Mucosa of rectum (tissue), 2 donors: Measurements from ENCODE around the gene ETV3L.
"Not testable (repeated sequence)": the region's sequence is repeated elsewhere in the genome, so short reads cannot be mapped to it uniquely, and the experiment has no call there.

Experiments
- H3K27ac ChIP-seq, 2 donors: one replicate each; pipeline ENCODE4 v1.7.0; 2013; ENCODE audit warnings: inconsistent platforms in 2 of 2, low read depth in 2 of 2, low read length in 2 of 2
- H3K27me3 ChIP-seq, 2 donors: one replicate each; pipeline ENCODE4 v1.7.0; 2013; ENCODE audit warnings: low read length in 2 of 2; ENCODE audit not compliant: control insufficient read depth in 2 of 2, insufficient read depth in 2 of 2
- H3K36me3 ChIP-seq, 2 donors: one replicate each; pipeline ENCODE4 v1.7.0; 2013; ENCODE audit warnings: low read length in 2 of 2; ENCODE audit not compliant: control insufficient read depth in 2 of 2, insufficient read depth in 2 of 2
- H3K4me1 ChIP-seq, 2 donors: one replicate each; pipeline ENCODE4 v1.7.0; 2013; ENCODE audit warnings: low read length in 2 of 2, mild to moderate bottlenecking in 1 of 2; ENCODE audit not compliant: control insufficient read depth in 2 of 2, insufficient read depth in 2 of 2
- H3K4me3 ChIP-seq, 2 donors: one replicate each; pipeline ENCODE4 v1.7.0; 2013; ENCODE audit warnings: low read length in 2 of 2
- H3K9ac ChIP-seq, 2 donors: one replicate each; pipeline ENCODE4 v1.7.0; 2013; ENCODE audit warnings: low read length in 2 of 2, low read depth in 1 of 2, mild to moderate bottlenecking in 1 of 2
- H3K9me3 ChIP-seq, 2 donors: one replicate each; pipeline ENCODE4 v1.7.0; 2013; ENCODE audit warnings: low read length in 2 of 2; ENCODE audit not compliant: control insufficient read depth in 2 of 2
- donor health status: healthy.
- donor health status: Normal muscosa, but diverticular disease.

ETV3L gene

GRCh38 chr1:157085421-157085820 lies 14.2 kb downstream of the ETV3L start:
- Histone ChIP-seq H3K9ac (no peak overlapping the region), H3K27me3 (no peaks in the 10 kb centered on the region), H3K9me3 (no peaks in the 10 kb centered on the region), H3K4me1 (no peaks in the 10 kb centered on the region), H3K36me3 (no peaks in the 10 kb centered on the region), H3K27ac (no peak overlapping the region), H3K4me3 (no peak overlapping the region)

GRCh38 chr1:157084720-157085119 lies 14.9 kb downstream of the ETV3L start:
- H3K4me1 ChIP-seq: no peaks in the 10 kb centered on the region
- no peaks in the 10 kb centered on the region for H3K36me3 ChIP-seq
- no peak overlapping the region for H3K4me3 ChIP-seq
- no peak overlapping the region for H3K9ac ChIP-seq
- H3K27ac ChIP-seq: no peak overlapping the region
- H3K27me3 ChIP-seq: no peaks in the 10 kb centered on the region
- H3K9me3 ChIP-seq: no peaks in the 10 kb centered on the region

DNA sequence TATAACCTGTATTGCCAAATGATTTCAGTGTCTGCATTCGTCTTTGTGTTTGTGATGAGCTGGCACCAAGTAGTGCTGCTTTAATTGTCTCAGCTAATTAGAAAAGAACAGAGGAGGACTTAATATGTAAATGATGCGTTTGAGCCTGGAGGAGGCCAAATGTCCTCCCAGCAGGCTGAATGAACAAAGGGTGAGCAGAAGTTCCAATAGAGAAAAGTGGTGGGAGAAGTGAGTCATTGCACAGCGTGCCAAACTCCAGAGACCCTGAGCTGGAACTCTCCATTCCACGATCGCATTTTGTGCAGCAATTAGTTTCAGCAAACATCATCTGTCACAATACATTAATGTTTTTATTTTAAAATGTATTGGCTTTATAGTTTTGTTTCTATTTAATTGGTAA lies 17.9 kb downstream of the ETV3L start:
- Histone ChIP-seq H3K9me3 (no peaks in the 10 kb centered on the region), H3K27me3 (no peaks in the 10 kb centered on the region), H3K27ac (no peak overlapping the region), H3K4me1 (no peaks in the 10 kb centered on the region), H3K9ac (no peak overlapping the region), H3K4me3 (no peak overlapping the region), H3K36me3 (no peaks in the 10 kb centered on the region)

DNA sequence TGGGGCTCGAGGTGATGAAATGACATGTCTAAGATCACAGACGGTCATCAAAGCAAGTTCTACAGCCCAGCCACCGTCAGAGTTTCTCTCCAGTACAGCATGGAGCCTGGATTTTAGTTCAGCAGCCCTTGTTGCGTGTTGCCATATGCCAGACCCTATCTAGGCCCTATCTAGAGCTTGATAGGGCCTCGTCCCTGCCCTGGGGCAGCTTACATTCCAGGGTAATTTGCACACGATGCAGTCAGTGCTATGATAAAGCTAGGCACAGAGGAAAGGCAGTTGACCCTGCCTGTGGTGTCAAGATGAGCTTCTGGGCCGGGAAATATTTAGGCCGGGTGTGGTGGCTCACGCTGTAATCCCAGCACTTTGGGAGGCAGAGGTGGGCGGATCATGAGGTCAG lies 18.9 kb downstream of the ETV3L start:
- no peak overlapping the region for H3K9ac ChIP-seq
- no peak overlapping the region for H3K4me3 ChIP-seq
- H3K36me3 ChIP-seq: no peaks in the 10 kb centered on the region
- no peaks in the 10 kb centered on the region for H3K4me1 ChIP-seq
- no peaks in the 10 kb centered on the region for H3K9me3 ChIP-seq
- no peaks in the 10 kb centered on the region for H3K27me3 ChIP-seq
- H3K27ac ChIP-seq: no peak overlapping the region

DNA sequence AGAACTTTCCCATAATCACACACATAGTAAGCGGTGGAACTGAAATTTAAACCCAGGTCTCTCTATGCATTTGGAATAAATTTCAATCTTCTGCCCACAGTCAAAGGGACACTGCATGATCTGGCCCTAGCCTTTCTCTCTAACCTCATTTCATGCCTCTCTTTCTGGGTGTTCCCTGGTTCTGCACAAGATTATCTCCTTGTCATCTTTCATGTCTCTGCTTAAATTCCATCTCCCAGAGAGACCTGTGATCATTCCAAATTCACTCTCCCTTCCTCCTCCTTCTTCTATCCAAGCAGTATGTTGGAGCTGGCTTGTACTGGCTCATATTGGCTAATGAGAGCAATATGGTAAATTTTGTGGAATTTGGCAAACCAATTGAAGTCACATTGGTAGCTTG lies 22.2 kb downstream of the ETV3L start:
- Histone ChIP-seq H3K9ac (no peak overlapping the region), H3K27ac (no peak overlapping the region), H3K36me3 (no peaks in the 10 kb centered on the region), H3K27me3 (no peaks in the 10 kb centered on the region), H3K4me3 (no peak overlapping the region), H3K9me3 (no peaks in the 10 kb centered on the region), H3K4me1 (peaks cover 0 to 2% of the 10 kb centered on the region in 2 donors)

- Histone ChIP-seq H3K36me3 (no peaks in the 10 kb centered on the region), H3K9me3 (no peaks in the 10 kb centered on the region), H3K4me1 (peaks cover 0 to 2% of the 10 kb centered on the region in 2 donors), H3K27ac (no peak overlapping the region), H3K4me3 (peak overlapping the region in 1 of 2 donors; percentile 41), H3K27me3 (no peaks in the 10 kb centered on the region), H3K9ac (no peak overlapping the region)
Measured at GRCh38 chr1:157073944-157074685, 25.5 kb downstream of the ETV3L start.

- no peak overlapping the region for H3K27ac ChIP-seq
- no peak overlapping the region for H3K4me3 ChIP-seq
- H3K9me3 ChIP-seq: no peaks in the 10 kb centered on the region
- no peaks in the 10 kb centered on the region for H3K36me3 ChIP-seq
- no peak overlapping the region for H3K9ac ChIP-seq
- no peaks in the 10 kb centered on the region for H3K27me3 ChIP-seq
- H3K4me1 ChIP-seq: peaks cover 0 to 2% of the 10 kb centered on the region in 2 donors
Measured at GRCh38 chr1:157069601-157070000, 30.0 kb downstream of the ETV3L start.

- not testable (repeated sequence) for H3K4me3 ChIP-seq, H3K9me3 ChIP-seq, H3K9ac ChIP-seq, H3K4me1 ChIP-seq, H3K27me3 ChIP-seq, H3K36me3 ChIP-seq, H3K27ac ChIP-seq
Measured at GRCh38 chr1:157059241-157059640, 40.4 kb downstream of the ETV3L start.

DNA sequence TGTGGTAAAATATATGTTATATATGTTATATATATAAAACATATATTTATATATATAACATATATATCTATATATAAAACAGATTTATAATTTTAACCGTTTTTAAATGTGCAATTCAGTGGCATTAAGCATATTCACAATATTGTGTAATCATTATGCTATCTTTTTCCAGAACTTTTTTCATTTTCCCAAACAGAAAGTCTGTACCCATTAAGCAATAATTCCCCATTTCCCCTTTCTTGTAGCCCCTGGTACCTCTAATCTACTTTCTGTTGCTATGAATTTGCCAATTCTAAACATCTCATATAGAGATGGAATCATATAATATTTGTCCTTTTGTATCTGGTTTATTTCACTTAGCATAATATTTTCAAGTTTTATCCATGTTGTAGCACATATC lies 43.3 kb downstream of the ETV3L start:
- no peaks in the 10 kb centered on the region for H3K9me3 ChIP-seq

GRCh38 chr1:157055729-157056128 lies 43.9 kb downstream of the ETV3L start:
- H3K4me1 ChIP-seq, H3K27ac ChIP-seq, H3K9ac ChIP-seq, H3K9me3 ChIP-seq, H3K4me3 ChIP-seq, H3K27me3 ChIP-seq, H3K36me3 ChIP-seq: not testable (repeated sequence)

More for the DNA sequence above, 43.3 kb downstream of the ETV3L start:
- H3K27me3 ChIP-seq: no peaks in the 10 kb centered on the region
- no peak overlapping the region for H3K27ac ChIP-seq
- no peaks in the 10 kb centered on the region for H3K36me3 ChIP-seq
- H3K4me1 ChIP-seq: no peaks in the 10 kb centered on the region
- no peak overlapping the region for H3K4me3 ChIP-seq
- no peak overlapping the region for H3K9ac ChIP-seq
